ENCODE data around the gene ZNF423.

DNA sequence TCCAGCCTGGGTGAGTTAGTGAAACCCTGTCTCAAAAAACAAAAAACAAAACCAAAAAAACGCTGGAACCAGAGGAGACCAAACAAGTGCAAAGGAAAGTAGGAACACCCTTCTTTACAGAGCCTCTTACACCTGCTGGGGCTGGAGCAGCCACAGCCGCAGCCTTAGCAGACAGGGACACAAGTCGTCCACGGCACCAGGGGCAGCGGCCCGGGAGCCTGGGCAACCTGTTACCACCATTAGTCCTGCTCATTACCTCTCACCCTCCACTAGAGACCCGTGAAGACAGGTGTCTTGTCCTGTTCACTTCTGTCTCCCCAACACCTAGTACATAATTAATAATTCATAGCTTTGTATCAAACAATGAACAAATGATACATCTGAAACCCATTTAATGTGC lies 398.7 kb downstream of the ZNF423 start:
- TF ChIP-seq, protein P1, sequence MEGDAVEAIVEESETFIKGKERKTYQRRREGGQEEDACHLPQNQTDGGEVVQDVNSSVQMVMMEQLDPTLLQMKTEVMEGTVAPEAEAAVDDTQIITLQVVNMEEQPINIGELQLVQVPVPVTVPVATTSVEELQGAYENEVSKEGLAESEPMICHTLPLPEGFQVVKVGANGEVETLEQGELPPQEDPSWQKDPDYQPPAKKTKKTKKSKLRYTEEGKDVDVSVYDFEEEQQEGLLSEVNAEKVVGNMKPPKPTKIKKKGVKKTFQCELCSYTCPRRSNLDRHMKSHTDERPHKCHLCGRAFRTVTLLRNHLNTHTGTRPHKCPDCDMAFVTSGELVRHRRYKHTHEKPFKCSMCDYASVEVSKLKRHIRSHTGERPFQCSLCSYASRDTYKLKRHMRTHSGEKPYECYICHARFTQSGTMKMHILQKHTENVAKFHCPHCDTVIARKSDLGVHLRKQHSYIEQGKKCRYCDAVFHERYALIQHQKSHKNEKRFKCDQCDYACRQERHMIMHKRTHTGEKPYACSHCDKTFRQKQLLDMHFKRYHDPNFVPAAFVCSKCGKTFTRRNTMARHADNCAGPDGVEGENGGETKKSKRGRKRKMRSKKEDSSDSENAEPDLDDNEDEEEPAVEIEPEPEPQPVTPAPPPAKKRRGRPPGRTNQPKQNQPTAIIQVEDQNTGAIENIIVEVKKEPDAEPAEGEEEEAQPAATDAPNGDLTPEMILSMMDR (IDR thresholded peaks at IDR 0.05): no peak
- no peak for TF ChIP-seq EP300 (IDR thresholded peaks at IDR 0.05)
- no peak for TF ChIP-seq POLR2A (IDR thresholded peaks at IDR 0.05)
